Glutamatergic neuron (in vitro differentiated cells): ENCODE data around the gene SLCO1A2. TPM values are rescaled to one million over a fixed set of nuclear protein-coding genes. Genes with fewer than 3 reads are reported as not detected.

Experiments
- DNase-seq: peaks from one replicate; pipeline ENCODE4 v3.0.0; 2022
- H3K27ac Mint-ChIP-seq: one replicate; pipeline ENCODE4 v1.8.0; 2020; ENCODE audit warnings: mild to moderate bottlenecking, mixed read lengths, inconsistent platforms; ENCODE audit not compliant: unreplicated experiment
- H3K27me3 Mint-ChIP-seq: one replicate; pipeline ENCODE4 v1.8.0; 2020; ENCODE audit warnings: mild to moderate bottlenecking, moderate library complexity, mixed read lengths, inconsistent platforms; ENCODE audit not compliant: unreplicated experiment
- H3K36me3 Mint-ChIP-seq: one replicate; pipeline ENCODE4 v1.8.0; 2020; ENCODE audit warnings: mild to moderate bottlenecking, mixed read lengths, inconsistent platforms; ENCODE audit not compliant: unreplicated experiment
- H3K4me1 Mint-ChIP-seq: one replicate; pipeline ENCODE4 v1.8.0; 2020; ENCODE audit warnings: mild to moderate bottlenecking, low read depth, mixed read lengths, inconsistent platforms; ENCODE audit not compliant: unreplicated experiment
- H3K4me3 Mint-ChIP-seq: one replicate; pipeline ENCODE4 v1.8.0; 2020; ENCODE audit warnings: mild to moderate bottlenecking, mixed read lengths, inconsistent platforms; ENCODE audit not compliant: unreplicated experiment
- H3K9me3 Mint-ChIP-seq: one replicate; pipeline ENCODE4 v1.8.0; 2020; ENCODE audit warnings: mild to moderate bottlenecking, moderate library complexity, mixed read lengths, inconsistent platforms; ENCODE audit not compliant: unreplicated experiment
- total RNA-seq: library from RNA; stranded (reverse); fragmentation: NEBNext Ultra II Directional; extraction: Animal tissue kit (Norgen Biotek cat#: 25700); gene quantifications from one replicate; pipeline ENCODE4 v1.2.1, GENCODE V29; 2021; ENCODE audit not compliant: unreplicated experiment
- TF ChIP-seq, protein P1 (sequence below): fragments of 200-600 bp; sonication (generic); IDR thresholded peaks from one replicate; pipeline ENCODE4 v1.5.0; 2021; ENCODE audit not compliant: partially characterized antibody, unreplicated experiment

SLCO1A2 gene
- total RNA-seq, 1 donor from 2014 or later, result 11.9 TPM

DNA sequence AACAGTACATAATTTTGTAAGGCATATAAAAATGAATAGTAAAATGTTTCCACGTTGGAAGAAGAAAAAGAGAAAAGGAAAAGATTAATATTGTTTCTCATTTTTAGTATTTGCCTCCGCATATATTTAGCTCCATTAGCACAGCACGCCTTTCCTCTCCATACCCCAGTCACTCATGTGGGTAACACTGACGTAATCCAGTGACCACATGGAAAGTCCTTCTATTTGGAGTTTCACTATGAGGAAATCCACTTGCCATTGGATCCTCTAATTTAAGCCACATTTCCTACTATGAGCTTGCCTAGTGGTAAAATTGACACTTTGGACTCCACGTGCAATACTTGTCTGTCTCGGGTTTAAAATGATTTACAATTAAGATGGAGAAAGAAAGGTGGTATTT lies 5.7 kb upstream of the SLCO1A2 start:
- Mint-ChIP-seq H3K9me3 (no peaks in the 10 kb centered on the region), H3K36me3 (no peaks in the 10 kb centered on the region), H3K4me1 (peaks cover 3% of the 10 kb centered on the region), H3K27me3 (no peaks in the 10 kb centered on the region), H3K27ac (no peak overlapping the region), H3K4me3 (no peak overlapping the region)
- no peak for DNase-seq
- TF ChIP-seq, protein P1, sequence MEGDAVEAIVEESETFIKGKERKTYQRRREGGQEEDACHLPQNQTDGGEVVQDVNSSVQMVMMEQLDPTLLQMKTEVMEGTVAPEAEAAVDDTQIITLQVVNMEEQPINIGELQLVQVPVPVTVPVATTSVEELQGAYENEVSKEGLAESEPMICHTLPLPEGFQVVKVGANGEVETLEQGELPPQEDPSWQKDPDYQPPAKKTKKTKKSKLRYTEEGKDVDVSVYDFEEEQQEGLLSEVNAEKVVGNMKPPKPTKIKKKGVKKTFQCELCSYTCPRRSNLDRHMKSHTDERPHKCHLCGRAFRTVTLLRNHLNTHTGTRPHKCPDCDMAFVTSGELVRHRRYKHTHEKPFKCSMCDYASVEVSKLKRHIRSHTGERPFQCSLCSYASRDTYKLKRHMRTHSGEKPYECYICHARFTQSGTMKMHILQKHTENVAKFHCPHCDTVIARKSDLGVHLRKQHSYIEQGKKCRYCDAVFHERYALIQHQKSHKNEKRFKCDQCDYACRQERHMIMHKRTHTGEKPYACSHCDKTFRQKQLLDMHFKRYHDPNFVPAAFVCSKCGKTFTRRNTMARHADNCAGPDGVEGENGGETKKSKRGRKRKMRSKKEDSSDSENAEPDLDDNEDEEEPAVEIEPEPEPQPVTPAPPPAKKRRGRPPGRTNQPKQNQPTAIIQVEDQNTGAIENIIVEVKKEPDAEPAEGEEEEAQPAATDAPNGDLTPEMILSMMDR, result no peak

DNA sequence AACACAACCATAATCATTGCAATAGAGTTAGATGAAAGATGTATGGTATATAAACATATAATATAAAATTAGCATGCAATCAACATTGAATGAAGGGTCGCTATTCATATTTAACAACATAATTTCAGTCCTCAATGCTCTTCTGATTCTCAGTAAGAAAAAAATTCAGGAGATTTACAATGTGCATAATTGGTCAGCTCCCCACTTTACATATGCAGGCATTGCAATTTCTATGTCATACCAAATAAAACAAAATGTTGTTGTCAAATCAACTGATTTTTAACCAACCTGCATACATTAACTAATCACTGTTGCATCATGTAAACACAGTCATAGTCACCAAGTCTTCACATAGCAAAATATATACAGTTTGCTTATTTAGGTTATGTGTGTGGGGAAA lies 5.2 kb upstream of the SLCO1A2 start:
- no peak overlapping the region for H3K4me3 Mint-ChIP-seq
- no peak overlapping the region for H3K27ac Mint-ChIP-seq
- H3K4me1 Mint-ChIP-seq, result peaks cover 3% of the 10 kb centered on the region
- H3K9me3 Mint-ChIP-seq, result no peaks in the 10 kb centered on the region
- no peaks in the 10 kb centered on the region for H3K36me3 Mint-ChIP-seq
- H3K27me3 Mint-ChIP-seq, result no peaks in the 10 kb centered on the region
- DNase-seq, result no peak
- TF ChIP-seq, protein P1, result no peak

DNA sequence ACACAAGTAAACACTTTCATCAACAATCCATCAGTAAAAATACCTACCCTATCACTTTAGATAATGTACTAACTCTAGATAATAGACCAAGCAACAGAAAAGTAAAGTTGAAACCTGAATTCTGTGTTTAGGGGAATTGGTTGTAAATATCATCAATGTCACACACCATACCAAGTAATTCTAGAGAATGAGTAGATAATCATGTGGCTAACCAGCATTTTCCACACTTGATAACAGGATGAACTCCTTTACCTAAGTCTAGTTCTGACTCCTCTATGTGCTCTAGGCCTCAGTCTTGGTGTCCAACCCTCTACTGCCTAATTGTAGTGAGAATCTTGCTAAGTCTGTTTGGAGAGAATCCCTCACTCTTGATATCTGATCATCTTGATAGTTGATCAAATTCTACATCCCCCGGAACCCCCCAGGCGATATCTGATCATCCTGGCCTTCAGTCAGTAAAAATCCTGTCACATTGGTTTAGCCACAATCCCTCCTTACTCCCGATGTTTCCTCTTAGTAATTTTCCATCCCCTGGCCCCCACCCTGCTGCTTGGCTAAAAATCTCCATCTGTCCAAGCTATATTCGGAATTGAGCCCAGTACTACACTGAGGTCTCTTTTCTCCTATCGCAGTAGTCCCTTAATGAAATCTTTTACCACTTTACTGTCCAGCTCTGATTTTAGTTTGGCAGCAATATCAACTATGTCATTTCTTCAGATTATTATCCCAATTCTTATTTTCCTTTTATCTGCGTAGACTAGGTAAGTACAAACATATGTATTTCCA lies 3.4 kb upstream of the SLCO1A2 start:
- H3K9me3 Mint-ChIP-seq, result no peaks in the 10 kb centered on the region
- TF ChIP-seq, protein P1, result no peak
- no peak overlapping the region for H3K27ac Mint-ChIP-seq
- H3K27me3 Mint-ChIP-seq, result no peaks in the 10 kb centered on the region
- DNase-seq, result no peak
- no peaks in the 10 kb centered on the region for H3K36me3 Mint-ChIP-seq
- peaks cover 3% of the 10 kb centered on the region for H3K4me1 Mint-ChIP-seq
- no peak overlapping the region for H3K4me3 Mint-ChIP-seq

DNA sequence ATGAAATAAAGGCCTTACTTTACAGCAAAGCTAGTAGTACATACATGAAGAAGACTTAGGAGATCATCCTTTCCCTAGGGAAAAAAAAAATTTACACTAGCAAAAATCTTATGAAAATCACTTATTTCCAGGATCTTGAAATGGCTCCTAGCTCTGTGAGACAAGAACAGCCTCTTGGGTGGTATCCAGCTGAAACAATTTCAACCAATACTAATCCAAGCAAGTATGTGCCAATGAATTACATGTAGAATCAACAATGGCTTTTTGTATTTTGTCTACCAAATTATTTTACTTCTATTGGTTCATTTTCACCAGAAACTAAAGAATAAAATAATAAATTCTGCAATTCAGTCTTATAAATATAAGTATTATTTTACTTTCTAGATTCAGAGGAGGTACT lies 2.7 kb upstream of the SLCO1A2 start:
- no peak for DNase-seq
- H3K4me1 Mint-ChIP-seq, result peaks cover 3% of the 10 kb centered on the region
- no peaks in the 10 kb centered on the region for H3K27me3 Mint-ChIP-seq
- TF ChIP-seq, protein P1, result no peak
- no peaks in the 10 kb centered on the region for H3K36me3 Mint-ChIP-seq
- no peak overlapping the region for H3K4me3 Mint-ChIP-seq
- H3K27ac Mint-ChIP-seq, result no peak overlapping the region
- H3K9me3 Mint-ChIP-seq, result no peaks in the 10 kb centered on the region

DNA sequence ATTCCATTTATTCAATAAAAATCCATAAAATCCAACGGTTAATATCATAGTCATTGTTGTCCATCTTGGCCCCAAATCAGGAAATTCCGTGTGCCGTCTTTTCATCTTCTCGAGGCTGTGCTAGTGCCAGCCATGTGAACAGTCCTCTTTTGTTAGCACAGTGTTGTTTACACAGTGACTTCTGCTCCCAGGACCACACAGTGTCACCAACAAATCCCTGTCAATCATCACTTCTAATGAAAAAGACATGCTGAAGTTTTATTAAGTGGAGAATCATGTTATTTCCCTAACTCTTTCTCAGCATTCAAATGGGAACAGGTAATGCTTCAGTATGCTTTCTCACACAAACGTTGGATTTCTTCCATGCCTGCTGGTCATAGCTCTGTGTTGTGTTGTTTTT lies 1.9 kb upstream of the SLCO1A2 start:
- peaks cover 3% of the 10 kb centered on the region for H3K4me1 Mint-ChIP-seq
- H3K27ac Mint-ChIP-seq, result no peak overlapping the region
- peaks cover 2% of the 10 kb centered on the region for H3K9me3 Mint-ChIP-seq
- no peaks in the 10 kb centered on the region for H3K27me3 Mint-ChIP-seq
- no peaks in the 10 kb centered on the region for H3K36me3 Mint-ChIP-seq
- H3K4me3 Mint-ChIP-seq, result no peak overlapping the region
- no peak for DNase-seq
- TF ChIP-seq, protein P1, result no peak
